ENCODE results near the gene UBE2N.
"Not testable (repeated sequence)": the region's sequence is repeated elsewhere in the genome, so short reads cannot be mapped to it uniquely, and the experiment has no call there.

The UBE2N gene

GRCh38 chr12:93409343-93410187 lies 32.2 kb downstream of the UBE2N start:
- not testable (repeated sequence) for DNase-seq

GRCh38 chr12:93408813-93409212 lies 32.9 kb downstream of the UBE2N start:
- no peak for DNase-seq

- DNase-seq, result no peak
Measured at GRCh38 chr12:93407963-93408283, 33.8 kb downstream of the UBE2N start.

GRCh38 chr12:93407054-93407962 lies 34.4 kb downstream of the UBE2N start:
- DNase-seq, result no peak

GRCh38 chr12:93404961-93405849 lies 36.5 kb downstream of the UBE2N start:
- no peak for DNase-seq

GRCh38 chr12:93403988-93404803 lies 37.6 kb downstream of the UBE2N start:
- no peak for DNase-seq

GRCh38 chr12:93402333-93403311 lies 39.1 kb downstream of the UBE2N start:
- DNase-seq, result no peak

- DNase-seq, result not testable (repeated sequence)
Measured at GRCh38 chr12:93399183-93399863, 42.4 kb downstream of the UBE2N start.

- no peak for DNase-seq
Measured at GRCh38 chr12:93397412-93397811, 44.3 kb downstream of the UBE2N start.

GRCh38 chr12:93393425-93393824 lies 48.3 kb downstream of the UBE2N start:
- DNase-seq, result no peak

GRCh38 chr12:93390549-93391297 lies 51.0 kb downstream of the UBE2N start:
- no peak for DNase-seq

- no peak for DNase-seq
Measured at GRCh38 chr12:93390031-93390430, 51.7 kb downstream of the UBE2N start.

GRCh38 chr12:93387780-93388179 lies 54.0 kb downstream of the UBE2N start:
- DNase-seq, result no peak

GRCh38 chr12:93381976-93382437 lies 59.7 kb downstream of the UBE2N start:
- not testable (repeated sequence) for DNase-seq

GRCh38 chr12:93381161-93381975 lies 60.4 kb downstream of the UBE2N start:
- no peak for DNase-seq

GRCh38 chr12:93380480-93381121 lies 61.1 kb downstream of the UBE2N start:
- DNase-seq, result peak; percentile 41

GRCh38 chr12:93379981-93380361 lies 61.8 kb downstream of the UBE2N start:
- DNase-seq, result no peak

Measured in DMS153 (cell line).